ENCODE data around the gene CPVL.
A peak's percentile ranks its signal among the peaks of the same experiment; 100 is the strongest.

CPVL gene

GRCh38 chr7:29000717-29001076 is 145.6 kb downstream of the CPVL start:
- Mint-ChIP-seq H3K4me1 (peaks cover 46% of the 10 kb centered on the region), H3K9me3 (peaks cover 8% of the 10 kb centered on the region), H3K4me3 (no peak overlapping the region), H3K36me3 (ENCODE audit: low read depth) (peaks cover 16% of the 10 kb centered on the region), H3K27ac (peak overlapping the region; percentile 17 to 73 (median 35)), H3K27me3 (ENCODE audit: low read depth) (no peaks in the 10 kb centered on the region)
- no peak for TF ChIP-seq CTCF (IDR thresholded peaks at IDR 0.05; ENCODE audit: unreplicated experiment in 3 of 3)

DNA sequence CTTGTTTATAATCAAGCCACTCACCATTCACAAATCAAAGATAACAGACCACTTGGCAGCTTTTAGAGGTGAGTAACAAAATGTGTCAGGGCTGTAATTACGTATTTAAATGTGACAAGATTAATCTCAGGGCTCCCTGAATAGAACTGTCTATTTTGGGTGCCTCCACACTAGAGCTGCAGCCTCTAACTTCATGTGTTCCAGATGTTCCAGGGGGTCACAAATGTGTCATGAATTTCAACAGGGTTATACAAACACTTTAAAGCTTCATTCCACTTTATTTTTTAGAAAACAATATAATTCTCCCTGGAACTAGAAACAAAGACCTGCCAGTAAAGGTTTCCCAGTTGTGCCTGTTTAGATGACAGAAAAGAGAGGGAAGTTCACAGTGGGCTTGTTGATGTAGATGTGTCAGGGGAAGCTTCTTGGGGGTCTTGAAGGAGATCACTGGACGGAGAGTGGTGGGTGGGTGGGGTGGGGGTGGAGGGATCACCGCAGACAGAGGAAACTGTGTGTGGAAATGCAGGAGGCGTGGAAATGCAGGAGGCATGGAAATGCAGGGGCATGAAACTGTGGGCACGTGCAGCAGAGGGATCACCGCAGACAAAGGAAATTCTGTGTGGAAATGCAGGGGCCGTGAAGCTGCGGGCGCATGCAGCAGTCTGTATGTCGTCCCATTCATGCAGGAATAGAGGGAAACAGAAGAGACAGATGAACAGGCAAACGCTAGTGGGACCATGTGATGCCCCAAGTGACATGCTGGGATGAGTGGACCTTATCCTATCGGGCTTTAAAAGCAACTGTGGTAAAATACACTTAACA is 146.2 kb downstream of the CPVL start:
- Mint-ChIP-seq H3K9me3 (peaks cover 8% of the 10 kb centered on the region), H3K36me3 (ENCODE audit: low read depth) (peaks cover 11% of the 10 kb centered on the region), H3K27me3 (ENCODE audit: low read depth) (no peaks in the 10 kb centered on the region), H3K4me3 (no peak overlapping the region), H3K27ac (peak overlapping the region; percentile 17 to 90 (median 71)), H3K4me1 (peaks cover 40% of the 10 kb centered on the region)
- no peak for TF ChIP-seq CTCF (IDR thresholded peaks at IDR 0.05; ENCODE audit: unreplicated experiment in 3 of 3)

DNA sequence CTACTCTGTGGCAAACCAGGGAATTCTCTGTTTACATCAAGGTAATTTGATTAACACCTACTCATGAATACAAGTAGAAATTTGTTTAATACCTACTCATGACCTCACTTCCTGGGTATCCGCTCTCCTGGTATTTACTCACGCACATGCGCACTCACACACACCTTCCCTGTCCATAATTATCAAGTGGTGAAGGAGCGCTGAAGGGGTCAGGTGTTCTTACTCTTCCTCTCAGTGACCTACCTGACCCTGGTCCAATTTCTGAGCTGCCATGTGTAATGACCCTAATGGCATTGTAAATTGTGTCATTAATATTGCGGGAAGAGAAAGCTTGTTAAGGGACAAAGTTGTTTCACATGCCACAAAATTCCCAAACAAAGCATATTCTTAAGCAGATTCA is 146.9 kb downstream of the CPVL start:
- H3K4me1 Mint-ChIP-seq: peaks cover 40% of the 10 kb centered on the region
- H3K36me3 Mint-ChIP-seq (ENCODE audit: low read depth): peaks cover 11% of the 10 kb centered on the region
- H3K27ac Mint-ChIP-seq: peak overlapping the region; percentile 17 to 90 (median 71)
- peaks cover 8% of the 10 kb centered on the region for H3K9me3 Mint-ChIP-seq
- no peaks in the 10 kb centered on the region for H3K27me3 Mint-ChIP-seq (ENCODE audit: low read depth)
- H3K4me3 Mint-ChIP-seq: peak overlapping the region in 1 of 3 experiments; percentile 29
- no peak for TF ChIP-seq CTCF (IDR thresholded peaks at IDR 0.05; ENCODE audit: unreplicated experiment in 3 of 3)

DNA sequence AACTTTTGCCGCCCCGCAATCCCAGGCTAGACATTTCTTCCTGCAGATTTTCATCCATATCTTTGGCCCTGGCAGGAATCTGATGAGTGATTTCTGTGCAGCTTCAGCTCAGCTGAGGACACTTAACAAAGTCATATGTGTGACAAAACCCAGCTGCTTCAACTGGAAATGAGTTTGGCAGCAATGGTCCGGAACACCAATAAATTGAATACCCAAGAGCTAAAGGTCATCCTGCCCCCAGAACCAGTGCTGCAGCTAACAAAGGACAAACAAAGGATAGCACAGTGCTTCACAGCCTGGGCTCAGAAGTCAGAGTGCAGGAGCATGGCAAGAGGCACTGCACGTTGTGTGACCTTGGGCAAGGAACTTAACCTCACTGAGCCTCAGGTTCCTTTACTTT is 148.2 kb downstream of the CPVL start:
- H3K27ac Mint-ChIP-seq: peak overlapping the region; percentile 74 to 94 (median 84)
- TF ChIP-seq CTCF (IDR thresholded peaks at IDR 0.05; ENCODE audit: unreplicated experiment in 3 of 3): no peak
- H3K36me3 Mint-ChIP-seq (ENCODE audit: low read depth): peaks cover 7% of the 10 kb centered on the region
- H3K27me3 Mint-ChIP-seq (ENCODE audit: low read depth): no peaks in the 10 kb centered on the region
- H3K4me3 Mint-ChIP-seq: peak overlapping the region in 1 of 3 experiments; percentile 12
- H3K4me1 Mint-ChIP-seq: peaks cover 43% of the 10 kb centered on the region
- H3K9me3 Mint-ChIP-seq: peaks cover 4% of the 10 kb centered on the region

- Mint-ChIP-seq H3K4me3 (no peak overlapping the region), H3K27ac (peak overlapping the region; percentile 4 to 94 (median 12)), H3K36me3 (ENCODE audit: low read depth) (no peaks in the 10 kb centered on the region), H3K4me1 (peaks cover 50% of the 10 kb centered on the region), H3K9me3 (no peaks in the 10 kb centered on the region), H3K27me3 (ENCODE audit: low read depth) (no peaks in the 10 kb centered on the region)
- no peak for TF ChIP-seq CTCF (IDR thresholded peaks at IDR 0.05; ENCODE audit: unreplicated experiment in 3 of 3)
These were observed 149.5 kb downstream of the CPVL start for GRCh38 chr7:28996836-28997235.

DNA sequence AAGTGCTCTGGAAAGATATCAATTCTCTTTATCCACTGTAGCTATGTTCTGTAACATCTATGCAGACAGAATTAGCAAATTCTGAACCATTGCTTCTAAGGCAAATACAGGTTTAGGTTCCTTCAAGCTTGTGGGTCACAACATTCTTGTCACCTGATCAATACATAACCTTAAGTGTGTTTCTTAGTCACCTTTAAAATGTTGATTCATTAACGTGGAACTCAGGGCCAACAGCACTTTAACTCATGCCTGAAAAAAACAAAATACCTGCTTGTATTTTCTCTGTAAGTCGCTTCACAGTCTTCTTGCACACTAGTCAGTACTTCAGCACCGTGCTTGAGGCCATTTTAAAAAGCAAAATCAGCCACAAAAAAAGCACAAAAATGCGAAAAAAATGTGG is 153.0 kb downstream of the CPVL start:
- no peak for TF ChIP-seq CTCF (IDR thresholded peaks at IDR 0.05; ENCODE audit: unreplicated experiment in 3 of 3)
- no peaks in the 10 kb centered on the region for H3K9me3 Mint-ChIP-seq
- H3K4me1 Mint-ChIP-seq: peaks cover 49% of the 10 kb centered on the region
- H3K27ac Mint-ChIP-seq: peak overlapping the region; percentile 38 to 47 (median 40)
- H3K4me3 Mint-ChIP-seq: no peak overlapping the region
- no peaks in the 10 kb centered on the region for H3K27me3 Mint-ChIP-seq (ENCODE audit: low read depth)
- H3K36me3 Mint-ChIP-seq (ENCODE audit: low read depth): no peaks in the 10 kb centered on the region

All from nephron (organoid).